Measurements from ENCODE around the gene TMEM116. TPM values are rescaled to one million over a fixed set of nuclear protein-coding genes. Genes with fewer than 3 reads are reported as not detected.

The TMEM116 gene
- total RNA-seq, 6 experiments from 2014 or later, result 3.9 to 5.5 (median 4.8) TPM

DNA sequence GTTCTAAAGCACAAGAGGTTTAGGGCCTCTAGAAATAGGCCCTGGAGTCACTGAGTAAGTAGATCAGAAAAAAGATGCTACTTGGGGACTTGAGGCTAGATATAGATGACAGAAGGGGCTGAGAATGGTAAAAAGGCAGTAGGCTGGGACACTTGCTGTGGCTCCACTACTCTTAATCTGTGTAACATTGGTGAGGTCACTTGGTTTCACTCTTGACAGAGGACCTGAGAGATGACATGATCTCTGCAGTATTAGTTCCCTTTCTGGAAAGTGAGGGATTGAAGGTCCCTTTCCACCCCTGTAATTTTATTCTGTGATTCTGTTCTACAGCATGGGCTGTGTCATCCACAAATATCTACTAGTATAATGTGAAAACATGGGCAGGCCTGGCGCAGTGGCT is 131.2 kb downstream of the TMEM116 start:
- H3K4me1 Mint-ChIP-seq (ENCODE audit: low read depth), result no peaks in the 10 kb centered on the region
- no peak overlapping the region for H3K4me3 Mint-ChIP-seq
- H3K36me3 Mint-ChIP-seq (ENCODE audit: low read depth), result peaks cover 32% of the 10 kb centered on the region
- no peak overlapping the region for H3K27ac Mint-ChIP-seq
- H3K9me3 Mint-ChIP-seq, result no peaks in the 10 kb centered on the region
- no peak for DNase-seq
- TF ChIP-seq, protein P1, sequence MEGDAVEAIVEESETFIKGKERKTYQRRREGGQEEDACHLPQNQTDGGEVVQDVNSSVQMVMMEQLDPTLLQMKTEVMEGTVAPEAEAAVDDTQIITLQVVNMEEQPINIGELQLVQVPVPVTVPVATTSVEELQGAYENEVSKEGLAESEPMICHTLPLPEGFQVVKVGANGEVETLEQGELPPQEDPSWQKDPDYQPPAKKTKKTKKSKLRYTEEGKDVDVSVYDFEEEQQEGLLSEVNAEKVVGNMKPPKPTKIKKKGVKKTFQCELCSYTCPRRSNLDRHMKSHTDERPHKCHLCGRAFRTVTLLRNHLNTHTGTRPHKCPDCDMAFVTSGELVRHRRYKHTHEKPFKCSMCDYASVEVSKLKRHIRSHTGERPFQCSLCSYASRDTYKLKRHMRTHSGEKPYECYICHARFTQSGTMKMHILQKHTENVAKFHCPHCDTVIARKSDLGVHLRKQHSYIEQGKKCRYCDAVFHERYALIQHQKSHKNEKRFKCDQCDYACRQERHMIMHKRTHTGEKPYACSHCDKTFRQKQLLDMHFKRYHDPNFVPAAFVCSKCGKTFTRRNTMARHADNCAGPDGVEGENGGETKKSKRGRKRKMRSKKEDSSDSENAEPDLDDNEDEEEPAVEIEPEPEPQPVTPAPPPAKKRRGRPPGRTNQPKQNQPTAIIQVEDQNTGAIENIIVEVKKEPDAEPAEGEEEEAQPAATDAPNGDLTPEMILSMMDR (IDR thresholded peaks at IDR 0.05), result no peak
- no peaks in the 10 kb centered on the region for H3K27me3 Mint-ChIP-seq (ENCODE audit: insufficient read depth)

Small RNAs within 50 kb of the gene (microRNA-seq; reads per million reads assigned to microRNA genes)
- not detected for gene MIR3657

Other genes starting within 250 kb of the TMEM116 start
- gene ALDH2, start 246.2 kb downstream of the TMEM116 start, total RNA-seq (2021; fragmentation: NEBNext Ultra II Directional; extraction: Animal tissue kit (Norgen Biotek cat#: 25700)), result 10 to 100 TPM; 12.1 to 43.3 (median 15.8) TPM
- gene MAPKAPK5, start 170.9 kb downstream of the TMEM116 start, total RNA-seq (2021; fragmentation: NEBNext Ultra II Directional; extraction: Animal tissue kit (Norgen Biotek cat#: 25700)), result 10 to 100 TPM; 31.2 to 36.7 (median 34.1) TPM
- gene ERP29, start 261 bp upstream of the TMEM116 start, total RNA-seq (2021; fragmentation: NEBNext Ultra II Directional; extraction: Animal tissue kit (Norgen Biotek cat#: 25700)), result 10 to 100 TPM; 84.2 to 94.7 (median 88.4) TPM
- 10 to 100 TPM; 21.2 to 26.8 (median 23.8) TPM for gene NAA25, start 95.6 kb upstream of the TMEM116 start, total RNA-seq (2021; fragmentation: NEBNext Ultra II Directional; extraction: Animal tissue kit (Norgen Biotek cat#: 25700))
- 10 to 100 TPM; 22.8 to 25.1 (median 24.0) TPM for gene TRAFD1, start 112.4 kb upstream of the TMEM116 start, total RNA-seq (2021; fragmentation: NEBNext Ultra II Directional; extraction: Animal tissue kit (Norgen Biotek cat#: 25700))

Data from HFFc6 (cell line).